ENCODE measurements around the gene CPPED1.

DNA sequence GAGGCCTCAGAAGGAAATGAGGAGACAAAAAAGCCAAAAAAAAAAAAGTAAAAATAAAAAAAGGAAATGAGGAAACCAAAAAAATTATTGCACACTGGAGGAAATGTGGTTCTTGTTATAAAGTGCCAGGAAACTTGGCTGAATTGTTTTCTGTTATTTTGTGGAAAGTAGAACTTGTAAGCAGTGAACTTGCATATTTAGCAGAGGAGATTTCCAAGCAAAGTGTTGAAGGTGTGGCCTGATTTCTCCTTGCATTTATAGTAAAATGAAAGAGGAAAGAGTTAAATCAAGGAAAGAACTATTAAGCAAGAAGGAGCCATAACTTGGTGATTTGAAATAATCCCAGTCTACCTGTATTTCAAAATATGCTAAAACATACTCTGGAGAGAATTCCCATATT, 34.1 kb upstream of the CPPED1 start:
- TF ChIP-seq, protein P1, sequence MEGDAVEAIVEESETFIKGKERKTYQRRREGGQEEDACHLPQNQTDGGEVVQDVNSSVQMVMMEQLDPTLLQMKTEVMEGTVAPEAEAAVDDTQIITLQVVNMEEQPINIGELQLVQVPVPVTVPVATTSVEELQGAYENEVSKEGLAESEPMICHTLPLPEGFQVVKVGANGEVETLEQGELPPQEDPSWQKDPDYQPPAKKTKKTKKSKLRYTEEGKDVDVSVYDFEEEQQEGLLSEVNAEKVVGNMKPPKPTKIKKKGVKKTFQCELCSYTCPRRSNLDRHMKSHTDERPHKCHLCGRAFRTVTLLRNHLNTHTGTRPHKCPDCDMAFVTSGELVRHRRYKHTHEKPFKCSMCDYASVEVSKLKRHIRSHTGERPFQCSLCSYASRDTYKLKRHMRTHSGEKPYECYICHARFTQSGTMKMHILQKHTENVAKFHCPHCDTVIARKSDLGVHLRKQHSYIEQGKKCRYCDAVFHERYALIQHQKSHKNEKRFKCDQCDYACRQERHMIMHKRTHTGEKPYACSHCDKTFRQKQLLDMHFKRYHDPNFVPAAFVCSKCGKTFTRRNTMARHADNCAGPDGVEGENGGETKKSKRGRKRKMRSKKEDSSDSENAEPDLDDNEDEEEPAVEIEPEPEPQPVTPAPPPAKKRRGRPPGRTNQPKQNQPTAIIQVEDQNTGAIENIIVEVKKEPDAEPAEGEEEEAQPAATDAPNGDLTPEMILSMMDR (conservative IDR thresholded peaks at IDR 0.05; ENCODE audit: low read depth in 2 of 2): no peak
- TF ChIP-seq, protein P2, sequence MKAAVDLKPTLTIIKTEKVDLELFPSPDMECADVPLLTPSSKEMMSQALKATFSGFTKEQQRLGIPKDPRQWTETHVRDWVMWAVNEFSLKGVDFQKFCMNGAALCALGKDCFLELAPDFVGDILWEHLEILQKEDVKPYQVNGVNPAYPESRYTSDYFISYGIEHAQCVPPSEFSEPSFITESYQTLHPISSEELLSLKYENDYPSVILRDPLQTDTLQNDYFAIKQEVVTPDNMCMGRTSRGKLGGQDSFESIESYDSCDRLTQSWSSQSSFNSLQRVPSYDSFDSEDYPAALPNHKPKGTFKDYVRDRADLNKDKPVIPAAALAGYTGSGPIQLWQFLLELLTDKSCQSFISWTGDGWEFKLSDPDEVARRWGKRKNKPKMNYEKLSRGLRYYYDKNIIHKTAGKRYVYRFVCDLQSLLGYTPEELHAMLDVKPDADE (IDR thresholded peaks at IDR 0.05): no peak
- TF ChIP-seq EZH2 (IDR thresholded peaks at IDR 0.05; ENCODE audit: low read depth, unreplicated experiment) (no peak), POLR2AphosphoS5 (IDR thresholded peaks at IDR 0.05; ENCODE audit: low read depth) (no peak), CREB1 (CRISPR knock-in tag; IDR thresholded peaks at IDR 0.05; ENCODE audit: low read depth) (no peak), JUNB (IDR thresholded peaks at IDR 0.05; ENCODE audit: unreplicated experiment) (no peak), NANOG (IDR thresholded peaks at IDR 0.05; ENCODE audit: borderline replicate concordance) (no peak), EZH2phosphoT487 (IDR thresholded peaks at IDR 0.05; ENCODE audit: unreplicated experiment) (no peak), ZNF114 (CRISPR knock-in tag; IDR thresholded peaks at IDR 0.05) (no peak), ZNF331 (CRISPR knock-in tag; IDR thresholded peaks at IDR 0.05; ENCODE audit: low read depth) (no peak)
- TF ChIP-seq, protein P3, sequence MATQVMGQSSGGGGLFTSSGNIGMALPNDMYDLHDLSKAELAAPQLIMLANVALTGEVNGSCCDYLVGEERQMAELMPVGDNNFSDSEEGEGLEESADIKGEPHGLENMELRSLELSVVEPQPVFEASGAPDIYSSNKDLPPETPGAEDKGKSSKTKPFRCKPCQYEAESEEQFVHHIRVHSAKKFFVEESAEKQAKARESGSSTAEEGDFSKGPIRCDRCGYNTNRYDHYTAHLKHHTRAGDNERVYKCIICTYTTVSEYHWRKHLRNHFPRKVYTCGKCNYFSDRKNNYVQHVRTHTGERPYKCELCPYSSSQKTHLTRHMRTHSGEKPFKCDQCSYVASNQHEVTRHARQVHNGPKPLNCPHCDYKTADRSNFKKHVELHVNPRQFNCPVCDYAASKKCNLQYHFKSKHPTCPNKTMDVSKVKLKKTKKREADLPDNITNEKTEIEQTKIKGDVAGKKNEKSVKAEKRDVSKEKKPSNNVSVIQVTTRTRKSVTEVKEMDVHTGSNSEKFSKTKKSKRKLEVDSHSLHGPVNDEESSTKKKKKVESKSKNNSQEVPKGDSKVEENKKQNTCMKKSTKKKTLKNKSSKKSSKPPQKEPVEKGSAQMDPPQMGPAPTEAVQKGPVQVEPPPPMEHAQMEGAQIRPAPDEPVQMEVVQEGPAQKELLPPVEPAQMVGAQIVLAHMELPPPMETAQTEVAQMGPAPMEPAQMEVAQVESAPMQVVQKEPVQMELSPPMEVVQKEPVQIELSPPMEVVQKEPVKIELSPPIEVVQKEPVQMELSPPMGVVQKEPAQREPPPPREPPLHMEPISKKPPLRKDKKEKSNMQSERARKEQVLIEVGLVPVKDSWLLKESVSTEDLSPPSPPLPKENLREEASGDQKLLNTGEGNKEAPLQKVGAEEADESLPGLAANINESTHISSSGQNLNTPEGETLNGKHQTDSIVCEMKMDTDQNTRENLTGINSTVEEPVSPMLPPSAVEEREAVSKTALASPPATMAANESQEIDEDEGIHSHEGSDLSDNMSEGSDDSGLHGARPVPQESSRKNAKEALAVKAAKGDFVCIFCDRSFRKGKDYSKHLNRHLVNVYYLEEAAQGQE (IDR thresholded peaks at IDR 0.05; ENCODE audit: unreplicated experiment): no peak
- TF ChIP-seq, protein P4, sequence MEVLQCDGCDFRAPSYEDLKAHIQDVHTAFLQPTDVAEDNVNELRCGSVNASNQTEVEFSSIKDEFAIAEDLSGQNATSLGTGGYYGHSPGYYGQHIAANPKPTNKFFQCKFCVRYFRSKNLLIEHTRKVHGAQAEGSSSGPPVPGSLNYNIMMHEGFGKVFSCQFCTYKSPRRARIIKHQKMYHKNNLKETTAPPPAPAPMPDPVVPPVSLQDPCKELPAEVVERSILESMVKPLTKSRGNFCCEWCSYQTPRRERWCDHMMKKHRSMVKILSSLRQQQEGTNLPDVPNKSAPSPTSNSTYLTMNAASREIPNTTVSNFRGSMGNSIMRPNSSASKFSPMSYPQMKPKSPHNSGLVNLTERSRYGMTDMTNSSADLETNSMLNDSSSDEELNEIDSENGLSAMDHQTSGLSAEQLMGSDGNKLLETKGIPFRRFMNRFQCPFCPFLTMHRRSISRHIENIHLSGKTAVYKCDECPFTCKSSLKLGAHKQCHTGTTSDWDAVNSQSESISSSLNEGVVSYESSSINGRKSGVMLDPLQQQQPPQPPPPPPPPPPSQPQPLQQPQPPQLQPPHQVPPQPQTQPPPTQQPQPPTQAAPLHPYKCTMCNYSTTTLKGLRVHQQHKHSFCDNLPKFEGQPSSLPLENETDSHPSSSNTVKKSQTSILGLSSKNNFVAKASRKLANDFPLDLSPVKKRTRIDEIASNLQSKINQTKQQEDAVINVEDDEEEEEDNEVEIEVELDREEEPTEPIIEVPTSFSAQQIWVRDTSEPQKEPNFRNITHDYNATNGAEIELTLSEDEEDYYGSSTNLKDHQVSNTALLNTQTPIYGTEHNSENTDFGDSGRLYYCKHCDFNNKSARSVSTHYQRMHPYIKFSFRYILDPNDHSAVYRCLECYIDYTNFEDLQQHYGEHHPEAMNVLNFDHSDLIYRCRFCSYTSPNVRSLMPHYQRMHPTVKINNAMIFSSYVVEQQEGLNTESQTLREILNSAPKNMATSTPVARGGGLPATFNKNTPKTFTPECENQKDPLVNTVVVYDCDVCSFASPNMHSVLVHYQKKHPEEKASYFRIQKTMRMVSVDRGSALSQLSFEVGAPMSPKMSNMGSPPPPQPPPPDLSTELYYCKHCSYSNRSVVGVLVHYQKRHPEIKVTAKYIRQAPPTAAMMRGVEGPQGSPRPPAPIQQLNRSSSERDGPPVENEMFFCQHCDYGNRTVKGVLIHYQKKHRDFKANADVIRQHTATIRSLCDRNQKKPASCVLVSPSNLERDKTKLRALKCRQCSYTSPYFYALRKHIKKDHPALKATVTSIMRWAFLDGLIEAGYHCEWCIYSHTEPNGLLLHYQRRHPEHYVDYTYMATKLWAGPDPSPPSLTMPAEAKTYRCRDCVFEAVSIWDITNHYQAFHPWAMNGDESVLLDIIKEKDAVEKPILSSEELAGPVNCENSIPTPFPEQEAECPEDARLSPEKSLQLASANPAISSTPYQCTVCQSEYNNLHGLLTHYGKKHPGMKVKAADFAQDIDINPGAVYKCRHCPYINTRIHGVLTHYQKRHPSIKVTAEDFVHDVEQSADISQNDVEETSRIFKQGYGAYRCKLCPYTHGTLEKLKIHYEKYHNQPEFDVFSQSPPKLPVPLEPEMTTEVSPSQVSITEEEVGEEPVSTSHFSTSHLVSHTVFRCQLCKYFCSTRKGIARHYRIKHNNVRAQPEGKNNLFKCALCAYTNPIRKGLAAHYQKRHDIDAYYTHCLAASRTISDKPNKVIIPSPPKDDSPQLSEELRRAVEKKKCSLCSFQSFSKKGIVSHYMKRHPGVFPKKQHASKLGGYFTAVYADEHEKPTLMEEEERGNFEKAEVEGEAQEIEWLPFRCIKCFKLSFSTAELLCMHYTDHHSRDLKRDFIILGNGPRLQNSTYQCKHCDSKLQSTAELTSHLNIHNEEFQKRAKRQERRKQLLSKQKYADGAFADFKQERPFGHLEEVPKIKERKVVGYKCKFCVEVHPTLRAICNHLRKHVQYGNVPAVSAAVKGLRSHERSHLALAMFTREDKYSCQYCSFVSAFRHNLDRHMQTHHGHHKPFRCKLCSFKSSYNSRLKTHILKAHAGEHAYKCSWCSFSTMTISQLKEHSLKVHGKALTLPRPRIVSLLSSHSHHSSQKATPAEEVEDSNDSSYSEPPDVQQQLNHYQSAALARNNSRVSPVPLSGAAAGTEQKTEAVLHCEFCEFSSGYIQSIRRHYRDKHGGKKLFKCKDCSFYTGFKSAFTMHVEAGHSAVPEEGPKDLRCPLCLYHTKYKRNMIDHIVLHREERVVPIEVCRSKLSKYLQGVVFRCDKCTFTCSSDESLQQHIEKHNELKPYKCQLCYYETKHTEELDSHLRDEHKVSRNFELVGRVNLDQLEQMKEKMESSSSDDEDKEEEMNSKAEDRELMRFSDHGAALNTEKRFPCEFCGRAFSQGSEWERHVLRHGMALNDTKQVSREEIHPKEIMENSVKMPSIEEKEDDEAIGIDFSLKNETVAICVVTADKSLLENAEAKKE (CRISPR knock-in tag; IDR thresholded peaks at IDR 0.05): no peak

Data from GM23338 (cell line).